Neural progenitor cell (in vitro differentiated cells): ENCODE results near the gene TBCEL.

Experiments used
- EZH2phosphoT487 ChIP-seq: fragments of 200-600 bp; sonication (generic); IDR thresholded peaks from 2 replicates; pipeline ENCODE4 v1.6.1; 2017; ENCODE audit warnings: antibody characterized with exemption
- TF ChIP-seq, protein P1 (sequence below): fragments of 200-600 bp; sonication (generic); IDR thresholded peaks from 2 replicates; pipeline ENCODE4 v1.5.1; 2017; ENCODE audit warnings: antibody characterized with exemption, mild to moderate bottlenecking

GRCh38 chr11:121108413-121108812 lies 84.5 kb downstream of the TBCEL start:
- TF ChIP-seq, protein P1, sequence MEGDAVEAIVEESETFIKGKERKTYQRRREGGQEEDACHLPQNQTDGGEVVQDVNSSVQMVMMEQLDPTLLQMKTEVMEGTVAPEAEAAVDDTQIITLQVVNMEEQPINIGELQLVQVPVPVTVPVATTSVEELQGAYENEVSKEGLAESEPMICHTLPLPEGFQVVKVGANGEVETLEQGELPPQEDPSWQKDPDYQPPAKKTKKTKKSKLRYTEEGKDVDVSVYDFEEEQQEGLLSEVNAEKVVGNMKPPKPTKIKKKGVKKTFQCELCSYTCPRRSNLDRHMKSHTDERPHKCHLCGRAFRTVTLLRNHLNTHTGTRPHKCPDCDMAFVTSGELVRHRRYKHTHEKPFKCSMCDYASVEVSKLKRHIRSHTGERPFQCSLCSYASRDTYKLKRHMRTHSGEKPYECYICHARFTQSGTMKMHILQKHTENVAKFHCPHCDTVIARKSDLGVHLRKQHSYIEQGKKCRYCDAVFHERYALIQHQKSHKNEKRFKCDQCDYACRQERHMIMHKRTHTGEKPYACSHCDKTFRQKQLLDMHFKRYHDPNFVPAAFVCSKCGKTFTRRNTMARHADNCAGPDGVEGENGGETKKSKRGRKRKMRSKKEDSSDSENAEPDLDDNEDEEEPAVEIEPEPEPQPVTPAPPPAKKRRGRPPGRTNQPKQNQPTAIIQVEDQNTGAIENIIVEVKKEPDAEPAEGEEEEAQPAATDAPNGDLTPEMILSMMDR: no peak
- TF ChIP-seq EZH2phosphoT487: no peak
